HUES6 (cell line): Measurements from ENCODE around the gene PLEKHA7.

Experiments
- H3K27ac ChIP-seq: 2 replicates; pipeline ENCODE4 v1.7.0; 2013; ENCODE audit warnings: low read depth, mild to moderate bottlenecking, low read length, inconsistent platforms
- H3K27me3 ChIP-seq: 2 replicates; pipeline ENCODE4 v1.6.1; 2013; ENCODE audit warnings: low read length; ENCODE audit not compliant: control insufficient read depth, insufficient read depth
- H3K36me3 ChIP-seq: 2 replicates; pipeline ENCODE4 v1.6.1; 2013; ENCODE audit warnings: low read length; ENCODE audit not compliant: control insufficient read depth, insufficient read depth
- H3K4me1 ChIP-seq: 2 replicates; pipeline ENCODE4 v1.6.1; 2013; ENCODE audit warnings: low read length; ENCODE audit not compliant: control insufficient read depth, insufficient read depth
- H3K4me3 ChIP-seq: 2 replicates; pipeline ENCODE4 v1.5.1; 2013; ENCODE audit warnings: low read depth, low read length
- H3K9ac ChIP-seq: one replicate; pipeline ENCODE4 v1.6.1; 2013; ENCODE audit warnings: mild to moderate bottlenecking, low read length
- H3K9me3 ChIP-seq: 2 replicates; pipeline ENCODE4 v1.6.1; 2013; ENCODE audit warnings: low read depth, low read length; ENCODE audit not compliant: control insufficient read depth, insufficient read depth

The PLEKHA7 gene

DNA sequence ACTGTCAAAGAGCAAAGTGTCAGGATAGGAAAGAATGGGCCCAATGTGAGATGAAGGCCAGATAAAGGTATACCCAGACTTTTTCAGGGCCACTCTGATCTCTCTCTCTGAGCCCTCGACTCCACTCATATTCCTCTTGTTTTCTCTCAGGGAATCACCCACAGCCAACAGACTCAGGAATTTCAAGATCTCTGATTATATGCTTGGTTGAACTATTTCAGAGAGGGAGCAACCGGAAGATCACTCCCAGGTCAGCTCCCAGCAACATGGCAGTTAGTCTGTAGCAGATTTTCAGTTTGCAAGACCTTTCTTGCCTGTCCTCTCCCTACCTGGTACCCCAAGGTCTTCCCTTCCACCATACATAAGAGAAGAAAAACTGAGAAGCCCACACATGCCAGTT, 173.3 kb downstream of the PLEKHA7 start:
- Histone ChIP-seq H3K4me1 (no peaks in the 10 kb centered on the region), H3K9me3 (no peaks in the 10 kb centered on the region), H3K27ac (no peak overlapping the region)

DNA sequence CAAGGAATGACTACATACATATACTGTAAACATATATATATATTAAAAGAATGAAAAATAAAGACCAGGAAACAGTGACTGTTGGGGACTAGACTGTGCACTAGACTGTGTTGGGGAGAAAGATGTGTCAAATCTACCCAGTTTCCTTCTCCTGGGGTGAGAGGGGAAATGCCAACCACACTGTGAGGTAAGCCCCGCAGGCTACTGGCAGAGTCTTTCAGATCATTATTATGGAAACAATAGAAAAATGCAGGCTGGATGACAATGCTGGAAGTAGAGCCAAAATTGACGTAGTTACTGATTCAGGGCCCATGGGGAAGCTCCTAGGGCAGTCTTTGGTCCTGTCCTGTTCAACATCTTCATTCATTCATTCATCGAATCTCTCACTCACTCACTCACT, 174.4 kb downstream of the PLEKHA7 start:
- Histone ChIP-seq H3K4me1 (no peaks in the 10 kb centered on the region), H3K9me3 (no peaks in the 10 kb centered on the region), H3K4me3 (no peak overlapping the region), H3K9ac (no peak overlapping the region), H3K36me3 (peaks cover 3% of the 10 kb centered on the region; the same call in 1 of the 2 replicates), H3K27me3 (no peaks in the 10 kb centered on the region), H3K27ac (no peak overlapping the region)

More for the DNA sequence above, 173.3 kb downstream of the PLEKHA7 start:
- peaks cover 3% of the 10 kb centered on the region; the same call in 1 of the 2 replicates for H3K36me3 ChIP-seq
- no peak overlapping the region for H3K9ac ChIP-seq
- H3K27me3 ChIP-seq = no peaks in the 10 kb centered on the region
- H3K4me3 ChIP-seq = no peak overlapping the region

DNA sequence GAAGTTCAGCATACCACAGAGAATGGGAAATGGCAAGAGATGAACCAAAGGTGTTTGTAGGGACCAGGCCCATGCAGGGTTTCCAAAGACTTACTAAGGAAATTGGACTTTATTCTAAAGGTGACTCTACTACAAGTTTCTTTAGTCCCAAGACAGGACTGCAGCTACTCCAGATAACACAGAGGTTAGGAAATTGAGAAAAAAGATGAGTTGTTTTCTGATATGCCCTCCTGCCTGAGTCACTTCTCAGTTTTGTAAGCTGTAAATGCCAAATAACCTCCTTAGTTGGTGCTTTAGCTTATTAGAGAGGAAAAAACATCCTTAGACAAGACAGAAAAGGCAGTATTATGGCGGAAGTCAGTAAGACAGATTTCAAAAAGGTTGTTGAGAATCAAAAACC, 179.8 kb downstream of the PLEKHA7 start:
- Histone ChIP-seq H3K36me3 (no peaks in the 10 kb centered on the region), H3K4me3 (no peak overlapping the region), H3K9ac (no peak overlapping the region), H3K4me1 (peaks cover 8% of the 10 kb centered on the region), H3K9me3 (no peaks in the 10 kb centered on the region), H3K27ac (no peak overlapping the region), H3K27me3 (no peaks in the 10 kb centered on the region)

DNA sequence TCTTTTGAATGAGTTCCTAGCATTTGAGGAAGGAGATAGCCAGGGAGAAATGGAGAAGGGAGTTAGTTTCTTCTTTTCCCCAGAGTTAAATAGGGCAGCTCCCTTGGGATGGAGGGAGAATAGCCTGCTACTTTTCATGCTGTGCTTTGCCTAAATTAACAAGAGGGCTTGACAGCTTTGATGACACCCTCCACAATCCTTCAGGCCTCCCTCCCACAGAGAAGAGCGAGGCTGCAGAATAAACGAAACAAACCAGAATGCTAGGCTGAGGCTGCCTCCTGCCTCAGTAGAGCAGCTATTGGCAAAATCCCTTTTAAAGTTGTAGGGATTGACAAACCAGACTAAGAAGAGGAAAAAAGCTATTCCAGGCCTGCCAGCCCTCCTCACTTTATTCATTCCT, 181.2 kb downstream of the PLEKHA7 start:
- H3K4me1 ChIP-seq = peaks cover 8% of the 10 kb centered on the region
- no peaks in the 10 kb centered on the region for H3K9me3 ChIP-seq
- H3K36me3 ChIP-seq = no peaks in the 10 kb centered on the region
- H3K9ac ChIP-seq = no peak overlapping the region
- no peak overlapping the region for H3K4me3 ChIP-seq
- H3K27me3 ChIP-seq = no peaks in the 10 kb centered on the region
- H3K27ac ChIP-seq = no peak overlapping the region

DNA sequence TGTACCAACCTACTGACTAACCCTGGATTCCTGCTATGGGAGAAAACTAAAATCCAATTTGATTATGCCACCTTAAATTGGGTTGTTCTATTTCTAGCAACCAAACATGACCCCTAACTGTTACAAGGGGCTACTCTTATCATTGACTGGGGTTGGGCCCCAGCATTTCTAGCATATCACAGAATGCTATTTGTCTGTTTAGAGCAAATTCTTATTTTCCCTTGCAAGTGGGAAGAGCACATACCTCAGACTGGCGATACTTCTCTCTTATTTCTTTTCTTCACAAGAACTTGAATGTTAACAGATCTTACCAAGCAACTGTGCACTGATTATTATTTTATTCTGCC, 182.0 kb downstream of the PLEKHA7 start:
- H3K4me3 ChIP-seq = no peak overlapping the region
- no peaks in the 10 kb centered on the region for H3K27me3 ChIP-seq
- H3K9ac ChIP-seq = no peak overlapping the region

DNA sequence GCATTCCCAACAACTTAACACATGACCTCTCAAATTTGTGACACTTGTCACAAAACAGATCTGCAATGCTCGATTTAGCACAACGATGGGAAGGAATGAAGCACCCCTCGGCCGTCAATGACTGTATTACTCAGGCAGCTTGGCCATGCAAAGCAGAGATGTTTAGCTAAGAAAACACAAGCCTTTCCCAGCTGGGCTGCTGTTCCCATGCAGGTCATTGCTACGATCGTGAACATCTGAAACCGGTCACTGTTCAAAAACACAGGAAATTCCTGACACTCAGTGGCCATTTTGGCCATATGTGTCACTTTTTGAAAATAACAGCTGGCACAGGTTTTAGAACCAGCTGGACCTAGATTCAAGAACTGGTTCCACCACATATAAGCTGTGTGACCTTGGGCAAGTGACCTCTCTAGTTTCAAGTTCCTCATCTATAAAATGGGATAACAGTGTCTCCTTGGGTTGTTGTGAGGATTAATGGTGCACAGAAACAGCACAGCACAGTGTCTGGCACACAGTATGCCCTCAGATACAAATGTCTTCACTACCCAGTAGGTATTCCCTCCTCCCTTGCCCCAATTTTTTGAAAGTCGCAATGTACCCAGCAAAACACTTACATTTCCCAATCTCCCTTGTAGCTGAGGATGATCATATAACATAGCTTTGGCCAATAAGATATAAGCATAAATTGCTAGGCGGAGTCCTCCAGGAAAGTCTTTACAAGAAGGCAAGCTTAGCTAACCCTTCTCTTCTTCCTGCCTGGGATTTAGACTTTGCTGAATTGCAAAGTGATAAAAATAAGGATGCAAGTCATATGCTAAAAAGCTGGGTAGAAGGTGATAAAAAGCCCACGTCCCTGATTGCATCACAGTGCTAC, 182.7 kb downstream of the PLEKHA7 start:
- no peak overlapping the region for H3K4me3 ChIP-seq
- no peak overlapping the region for H3K27ac ChIP-seq
- peaks cover 8% of the 10 kb centered on the region for H3K4me1 ChIP-seq
- H3K27me3 ChIP-seq = no peaks in the 10 kb centered on the region
- H3K36me3 ChIP-seq = no peaks in the 10 kb centered on the region
- no peak overlapping the region for H3K9ac ChIP-seq
- no peaks in the 10 kb centered on the region for H3K9me3 ChIP-seq

More for the DNA sequence above, 182.0 kb downstream of the PLEKHA7 start:
- Histone ChIP-seq H3K9me3 (no peaks in the 10 kb centered on the region), H3K4me1 (peaks cover 8% of the 10 kb centered on the region), H3K27ac (no peak overlapping the region), H3K36me3 (no peaks in the 10 kb centered on the region)

DNA sequence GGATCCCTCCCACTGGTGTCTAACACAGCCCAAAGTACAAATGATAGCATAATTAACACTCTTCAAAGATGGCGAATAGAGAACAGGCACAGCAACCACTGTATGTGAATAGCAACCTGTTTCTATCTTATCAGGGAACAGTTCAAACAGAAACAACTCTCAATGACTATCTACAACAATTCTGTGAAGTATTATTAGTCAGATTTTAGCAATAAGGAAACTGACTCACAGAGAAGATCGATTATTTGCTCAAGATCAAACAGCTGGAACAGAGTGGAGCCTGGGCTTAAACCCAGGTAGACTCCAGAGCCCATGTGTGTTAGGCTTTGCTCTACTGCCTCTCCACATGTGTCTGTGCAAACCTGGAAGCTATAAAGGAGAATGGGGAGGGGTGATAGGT, 187.1 kb downstream of the PLEKHA7 start:
- Histone ChIP-seq H3K4me1 (no peaks in the 10 kb centered on the region), H3K9me3 (no peaks in the 10 kb centered on the region), H3K27me3 (no peaks in the 10 kb centered on the region), H3K27ac (no peak overlapping the region), H3K9ac (no peak overlapping the region), H3K36me3 (0 out of 2 replicates have a peak, but pooled peaks cover 3% of the 10 kb centered on the region), H3K4me3 (no peak overlapping the region)

DNA sequence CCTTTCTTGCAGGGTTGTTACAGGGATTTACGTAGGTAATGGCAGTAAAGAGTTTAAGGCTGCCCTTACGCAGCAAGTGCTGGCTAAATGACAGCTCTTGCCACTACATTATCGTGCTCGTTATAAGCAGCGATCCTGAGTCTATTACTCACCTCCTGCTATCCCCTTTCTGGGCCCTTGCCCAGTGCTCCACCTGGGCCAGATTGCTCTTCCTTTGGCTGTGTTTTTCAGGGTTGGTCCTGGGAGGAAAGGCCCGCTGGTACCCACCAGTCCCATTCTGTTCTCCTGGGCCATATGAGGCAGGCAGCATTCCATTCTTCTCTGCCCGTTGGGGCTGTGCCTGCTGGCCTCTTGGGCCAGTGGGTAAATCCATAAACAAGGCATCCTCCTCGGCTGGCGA, 188.2 kb downstream of the PLEKHA7 start:
- H3K36me3 ChIP-seq = 0 out of 2 replicates have a peak, but pooled peaks cover 3% of the 10 kb centered on the region
- no peak overlapping the region for H3K27ac ChIP-seq
- no peak overlapping the region for H3K9ac ChIP-seq
- H3K4me1 ChIP-seq = no peaks in the 10 kb centered on the region; the same call in 1 of the 2 replicates
- H3K4me3 ChIP-seq = no peak overlapping the region
- no peaks in the 10 kb centered on the region for H3K9me3 ChIP-seq
- H3K27me3 ChIP-seq = no peaks in the 10 kb centered on the region

DNA sequence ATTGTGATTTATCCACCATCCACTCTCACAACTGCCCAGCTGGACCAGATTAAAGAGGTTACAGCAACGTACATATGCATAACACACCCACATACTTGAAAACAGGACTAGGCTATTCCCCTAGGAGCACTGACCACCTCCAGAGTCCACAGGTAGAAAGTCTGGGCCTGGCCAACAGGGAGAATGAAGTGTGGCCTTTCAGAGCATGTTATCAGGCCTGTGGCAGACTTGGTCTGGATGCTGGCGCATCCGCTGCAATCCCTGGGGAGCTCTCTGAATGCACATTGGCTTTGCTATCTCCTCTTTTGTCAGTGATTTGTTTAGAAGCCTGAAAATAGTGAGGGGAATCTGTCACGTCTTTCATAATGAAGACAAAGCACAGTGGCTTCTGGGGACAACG, 189.1 kb downstream of the PLEKHA7 start:
- peaks cover 5% of the 10 kb centered on the region for H3K4me1 ChIP-seq
- H3K36me3 ChIP-seq = 0 out of 2 replicates have a peak, but pooled peaks cover 3% of the 10 kb centered on the region
- no peak overlapping the region for H3K4me3 ChIP-seq
- no peak overlapping the region for H3K9ac ChIP-seq
- H3K27ac ChIP-seq = no peak overlapping the region
- H3K27me3 ChIP-seq = no peaks in the 10 kb centered on the region
- H3K9me3 ChIP-seq = no peaks in the 10 kb centered on the region

DNA sequence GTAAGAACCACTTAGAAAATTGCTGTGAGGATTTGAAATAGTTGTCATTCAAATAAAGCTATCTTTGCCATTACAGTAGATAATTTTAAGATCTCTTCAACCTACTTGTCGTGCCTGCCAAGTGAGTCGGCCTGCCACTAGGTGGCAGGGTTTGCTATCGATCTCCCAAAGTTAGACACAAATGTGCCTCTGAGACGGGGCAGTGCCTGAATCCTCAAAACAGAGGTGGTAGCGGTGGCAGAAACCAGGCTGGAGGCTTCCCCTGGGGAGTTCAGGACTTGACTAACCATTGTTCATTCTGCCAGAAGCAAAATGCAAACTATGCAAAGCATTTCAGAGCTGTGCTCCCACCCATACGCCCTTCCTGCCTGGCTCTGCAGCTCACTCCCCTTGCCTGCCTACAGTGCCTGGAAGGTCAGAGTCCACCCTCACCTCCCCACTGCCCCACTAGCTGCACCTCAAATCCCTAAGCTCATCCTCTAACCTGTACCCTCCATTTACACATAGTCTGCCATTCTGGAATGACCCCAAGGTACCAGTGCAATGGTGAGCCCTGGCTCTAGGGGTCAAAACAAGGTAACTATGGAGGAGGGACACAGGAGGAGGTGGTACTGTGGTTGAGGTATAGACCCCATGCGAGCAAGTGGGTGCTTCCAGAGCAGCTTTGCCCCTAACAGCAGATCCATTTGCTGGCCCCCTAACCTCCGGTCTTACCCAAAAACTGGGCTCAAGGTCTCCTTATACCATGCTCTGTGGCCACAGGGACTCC, 193.7 kb downstream of the PLEKHA7 start:
- no peak overlapping the region for H3K27ac ChIP-seq

DNA sequence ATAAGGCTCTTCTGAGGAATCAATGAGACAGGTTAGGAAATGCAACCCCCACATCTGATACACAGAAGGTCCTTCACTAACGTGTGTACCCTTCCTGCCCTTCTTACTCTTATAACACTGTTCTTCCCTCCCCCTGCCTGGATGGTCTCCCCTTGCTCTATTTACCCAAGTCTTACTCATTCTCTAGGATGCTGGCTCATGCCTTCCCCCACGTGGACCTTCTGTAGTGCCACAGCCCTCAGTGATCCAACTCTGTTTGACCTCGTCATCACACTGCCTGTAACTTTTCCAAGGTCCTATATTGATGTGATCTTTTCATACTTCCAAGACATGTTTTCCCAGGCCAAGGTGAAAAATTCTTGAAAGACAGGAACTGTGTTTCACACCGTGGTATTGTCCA, 195.9 kb downstream of the PLEKHA7 start:
- no peak overlapping the region for H3K9ac ChIP-seq
- H3K36me3 ChIP-seq = no peaks in the 10 kb centered on the region
- H3K27me3 ChIP-seq = no peaks in the 10 kb centered on the region
- H3K9me3 ChIP-seq = no peaks in the 10 kb centered on the region
- H3K27ac ChIP-seq = no peak overlapping the region
- no peak overlapping the region for H3K4me3 ChIP-seq
- peaks cover 10% of the 10 kb centered on the region for H3K4me1 ChIP-seq

More for the DNA sequence above, 193.7 kb downstream of the PLEKHA7 start:
- Histone ChIP-seq H3K9ac (no peak overlapping the region), H3K27me3 (no peaks in the 10 kb centered on the region), H3K4me3 (no peak overlapping the region), H3K4me1 (peaks cover 5% of the 10 kb centered on the region), H3K36me3 (no peaks in the 10 kb centered on the region), H3K9me3 (no peaks in the 10 kb centered on the region)
